Measurements from ENCODE around the gene ANKRD11.

DNA sequence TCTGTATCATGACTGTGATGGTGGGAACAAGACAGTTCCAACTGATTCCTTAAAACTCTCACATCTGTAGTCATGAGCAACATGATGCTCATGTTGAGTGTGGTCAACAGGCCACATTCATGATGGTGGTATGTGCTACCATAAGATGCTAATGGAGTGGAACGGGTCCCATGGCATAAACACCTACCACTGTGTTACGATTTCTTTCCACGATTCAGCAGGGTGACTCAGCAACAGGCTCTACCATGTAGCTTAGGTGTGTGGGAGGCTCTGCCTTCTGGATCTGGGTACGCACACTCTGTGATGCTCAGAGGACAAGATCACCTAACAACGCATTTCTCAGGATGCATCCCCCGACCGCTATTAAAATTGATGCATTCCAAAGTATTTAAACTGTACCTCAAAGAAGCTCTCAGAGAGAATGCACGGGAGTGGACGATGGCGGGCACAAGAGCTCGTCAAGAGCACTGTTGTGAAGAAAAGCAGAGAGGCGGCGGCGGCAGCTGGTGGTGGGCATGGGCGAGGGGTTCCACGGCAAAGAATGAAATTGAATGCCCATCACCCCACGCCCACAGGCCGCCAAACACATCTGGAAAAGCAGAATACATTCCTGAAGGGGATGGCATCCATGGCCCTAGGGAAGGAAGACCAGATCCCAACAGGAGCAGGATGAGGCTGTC, 139.5 kb downstream of the ANKRD11 start:
- no peak for TF ChIP-seq EP300 (IDR thresholded peaks at IDR 0.05)
- TF ChIP-seq, protein P1, sequence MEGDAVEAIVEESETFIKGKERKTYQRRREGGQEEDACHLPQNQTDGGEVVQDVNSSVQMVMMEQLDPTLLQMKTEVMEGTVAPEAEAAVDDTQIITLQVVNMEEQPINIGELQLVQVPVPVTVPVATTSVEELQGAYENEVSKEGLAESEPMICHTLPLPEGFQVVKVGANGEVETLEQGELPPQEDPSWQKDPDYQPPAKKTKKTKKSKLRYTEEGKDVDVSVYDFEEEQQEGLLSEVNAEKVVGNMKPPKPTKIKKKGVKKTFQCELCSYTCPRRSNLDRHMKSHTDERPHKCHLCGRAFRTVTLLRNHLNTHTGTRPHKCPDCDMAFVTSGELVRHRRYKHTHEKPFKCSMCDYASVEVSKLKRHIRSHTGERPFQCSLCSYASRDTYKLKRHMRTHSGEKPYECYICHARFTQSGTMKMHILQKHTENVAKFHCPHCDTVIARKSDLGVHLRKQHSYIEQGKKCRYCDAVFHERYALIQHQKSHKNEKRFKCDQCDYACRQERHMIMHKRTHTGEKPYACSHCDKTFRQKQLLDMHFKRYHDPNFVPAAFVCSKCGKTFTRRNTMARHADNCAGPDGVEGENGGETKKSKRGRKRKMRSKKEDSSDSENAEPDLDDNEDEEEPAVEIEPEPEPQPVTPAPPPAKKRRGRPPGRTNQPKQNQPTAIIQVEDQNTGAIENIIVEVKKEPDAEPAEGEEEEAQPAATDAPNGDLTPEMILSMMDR (IDR thresholded peaks at IDR 0.05): no peak
